ENCODE measurements around the gene SPRN. TPM values are rescaled to one million over a fixed set of nuclear protein-coding genes. Genes with fewer than 3 reads are reported as not detected.
A peak's percentile ranks its signal among the peaks of the same experiment; 100 is the strongest.

SPRN gene
- total RNA-seq, 1 donor from 2014 or later, result 2.0 TPM

GRCh38 chr10:133381036-133381435 is 43.4 kb downstream of the SPRN start:
- Mint-ChIP-seq H3K9me3 (ENCODE audit: unreplicated experiment) (peaks cover 10% of the 10 kb centered on the region), H3K27ac (ENCODE audit: unreplicated experiment) (no peak overlapping the region), H3K4me1 (ENCODE audit: low read depth, unreplicated experiment) (peaks cover 16% of the 10 kb centered on the region), H3K4me3 (ENCODE audit: unreplicated experiment) (no peak overlapping the region), H3K27me3 (ENCODE audit: unreplicated experiment) (peaks cover 9% of the 10 kb centered on the region), H3K36me3 (ENCODE audit: unreplicated experiment) (no peaks in the 10 kb centered on the region)
- TF ChIP-seq, protein P1, sequence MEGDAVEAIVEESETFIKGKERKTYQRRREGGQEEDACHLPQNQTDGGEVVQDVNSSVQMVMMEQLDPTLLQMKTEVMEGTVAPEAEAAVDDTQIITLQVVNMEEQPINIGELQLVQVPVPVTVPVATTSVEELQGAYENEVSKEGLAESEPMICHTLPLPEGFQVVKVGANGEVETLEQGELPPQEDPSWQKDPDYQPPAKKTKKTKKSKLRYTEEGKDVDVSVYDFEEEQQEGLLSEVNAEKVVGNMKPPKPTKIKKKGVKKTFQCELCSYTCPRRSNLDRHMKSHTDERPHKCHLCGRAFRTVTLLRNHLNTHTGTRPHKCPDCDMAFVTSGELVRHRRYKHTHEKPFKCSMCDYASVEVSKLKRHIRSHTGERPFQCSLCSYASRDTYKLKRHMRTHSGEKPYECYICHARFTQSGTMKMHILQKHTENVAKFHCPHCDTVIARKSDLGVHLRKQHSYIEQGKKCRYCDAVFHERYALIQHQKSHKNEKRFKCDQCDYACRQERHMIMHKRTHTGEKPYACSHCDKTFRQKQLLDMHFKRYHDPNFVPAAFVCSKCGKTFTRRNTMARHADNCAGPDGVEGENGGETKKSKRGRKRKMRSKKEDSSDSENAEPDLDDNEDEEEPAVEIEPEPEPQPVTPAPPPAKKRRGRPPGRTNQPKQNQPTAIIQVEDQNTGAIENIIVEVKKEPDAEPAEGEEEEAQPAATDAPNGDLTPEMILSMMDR (IDR thresholded peaks at IDR 0.05; ENCODE audit: partially characterized antibody, unreplicated experiment), result no peak
- no peak for DNase-seq

- DNase-seq, result no peak
- TF ChIP-seq, protein P1 (IDR thresholded peaks at IDR 0.05; ENCODE audit: partially characterized antibody, unreplicated experiment), result no peak
- Mint-ChIP-seq H3K27me3 (ENCODE audit: unreplicated experiment) (peaks cover 14% of the 10 kb centered on the region), H3K4me1 (ENCODE audit: low read depth, unreplicated experiment) (peaks cover 16% of the 10 kb centered on the region), H3K4me3 (ENCODE audit: unreplicated experiment) (peak overlapping the region; percentile 70), H3K36me3 (ENCODE audit: unreplicated experiment) (no peaks in the 10 kb centered on the region), H3K27ac (ENCODE audit: unreplicated experiment) (peak overlapping the region; percentile 43), H3K9me3 (ENCODE audit: unreplicated experiment) (peaks cover 11% of the 10 kb centered on the region)
These were observed 44.4 kb downstream of the SPRN start for GRCh38 chr10:133379801-133380666.

DNA sequence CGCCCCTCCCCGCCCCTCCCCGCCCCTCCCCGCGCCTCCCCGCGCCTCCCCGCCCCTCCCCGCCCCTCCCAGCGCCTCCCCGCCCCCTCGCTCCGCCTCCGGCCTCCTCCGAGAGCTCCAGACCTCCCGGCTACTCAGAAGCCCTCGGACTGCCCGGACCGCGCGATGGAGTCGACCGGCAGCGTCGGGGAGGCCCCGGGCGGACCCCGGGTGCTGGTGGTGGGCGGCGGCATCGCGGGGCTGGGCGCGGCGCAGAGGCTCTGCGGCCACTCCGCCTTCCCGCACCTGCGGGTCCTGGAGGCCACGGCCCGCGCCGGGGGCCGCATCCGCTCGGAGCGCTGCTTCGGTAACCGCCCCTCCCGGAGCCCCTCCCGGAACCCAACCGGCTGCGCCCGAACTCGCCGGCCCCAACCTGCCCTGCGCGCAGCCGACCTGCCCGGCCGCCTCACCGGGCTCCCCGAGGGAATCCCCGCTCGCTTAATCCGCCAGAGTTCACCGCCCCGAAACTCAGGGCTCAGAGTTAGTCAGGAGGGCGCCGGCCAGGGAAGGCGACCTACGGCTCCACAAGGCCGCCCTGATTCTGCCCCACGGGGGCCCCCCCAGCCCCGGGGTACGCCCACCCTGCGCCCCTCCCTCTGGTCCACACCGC is 45.1 kb downstream of the SPRN start, which contains the start of gene PAOX:
PAOX (plus strand) TSS at position 111 of the 649 bp plus-strand sequence; CDS start at position 166, 55 bp downstream.
- Mint-ChIP-seq H3K9me3 (ENCODE audit: unreplicated experiment) (peaks cover 11% of the 10 kb centered on the region), H3K27me3 (ENCODE audit: unreplicated experiment) (peaks cover 16% of the 10 kb centered on the region), H3K36me3 (ENCODE audit: unreplicated experiment) (peaks cover 4% of the 10 kb centered on the region), H3K27ac (ENCODE audit: unreplicated experiment) (no peak within 1 kb of the TSS), H3K4me1 (ENCODE audit: low read depth, unreplicated experiment) (peaks cover 12% of the 10 kb centered on the region), H3K4me3 (ENCODE audit: unreplicated experiment) (peak within 1 kb of the TSS; percentile 71)
- peak; percentile 79 for DNase-seq
- TF ChIP-seq, protein P1 (IDR thresholded peaks at IDR 0.05; ENCODE audit: partially characterized antibody, unreplicated experiment), result no peak

GRCh38 chr10:133378251-133379096 is 46.0 kb downstream of the SPRN start:
- Mint-ChIP-seq H3K9me3 (ENCODE audit: unreplicated experiment) (peaks cover 11% of the 10 kb centered on the region), H3K27me3 (ENCODE audit: unreplicated experiment) (peaks cover 18% of the 10 kb centered on the region), H3K36me3 (ENCODE audit: unreplicated experiment) (peaks cover 8% of the 10 kb centered on the region), H3K4me3 (ENCODE audit: unreplicated experiment) (peak overlapping the region; percentile 71), H3K4me1 (ENCODE audit: low read depth, unreplicated experiment) (peaks cover 10% of the 10 kb centered on the region), H3K27ac (ENCODE audit: unreplicated experiment) (no peak overlapping the region)
- TF ChIP-seq, protein P1 (IDR thresholded peaks at IDR 0.05; ENCODE audit: partially characterized antibody, unreplicated experiment), result no peak
- peak; percentile 66 for DNase-seq
